Activated CD8-positive, alpha-beta memory T cell treated with anti-CD3 and anti-CD28 coated beads for 48 hours (primary cell): ENCODE data around the gene DGCR8.

Experiments
- DNase-seq, 3 experiments: peaks; one replicate each; pipeline ENCODE4 v3.0.0-alpha.2; 2020; ENCODE audit warnings: low read depth in 2 of 3, low spot score in 2 of 3

DGCR8 gene

DNA sequence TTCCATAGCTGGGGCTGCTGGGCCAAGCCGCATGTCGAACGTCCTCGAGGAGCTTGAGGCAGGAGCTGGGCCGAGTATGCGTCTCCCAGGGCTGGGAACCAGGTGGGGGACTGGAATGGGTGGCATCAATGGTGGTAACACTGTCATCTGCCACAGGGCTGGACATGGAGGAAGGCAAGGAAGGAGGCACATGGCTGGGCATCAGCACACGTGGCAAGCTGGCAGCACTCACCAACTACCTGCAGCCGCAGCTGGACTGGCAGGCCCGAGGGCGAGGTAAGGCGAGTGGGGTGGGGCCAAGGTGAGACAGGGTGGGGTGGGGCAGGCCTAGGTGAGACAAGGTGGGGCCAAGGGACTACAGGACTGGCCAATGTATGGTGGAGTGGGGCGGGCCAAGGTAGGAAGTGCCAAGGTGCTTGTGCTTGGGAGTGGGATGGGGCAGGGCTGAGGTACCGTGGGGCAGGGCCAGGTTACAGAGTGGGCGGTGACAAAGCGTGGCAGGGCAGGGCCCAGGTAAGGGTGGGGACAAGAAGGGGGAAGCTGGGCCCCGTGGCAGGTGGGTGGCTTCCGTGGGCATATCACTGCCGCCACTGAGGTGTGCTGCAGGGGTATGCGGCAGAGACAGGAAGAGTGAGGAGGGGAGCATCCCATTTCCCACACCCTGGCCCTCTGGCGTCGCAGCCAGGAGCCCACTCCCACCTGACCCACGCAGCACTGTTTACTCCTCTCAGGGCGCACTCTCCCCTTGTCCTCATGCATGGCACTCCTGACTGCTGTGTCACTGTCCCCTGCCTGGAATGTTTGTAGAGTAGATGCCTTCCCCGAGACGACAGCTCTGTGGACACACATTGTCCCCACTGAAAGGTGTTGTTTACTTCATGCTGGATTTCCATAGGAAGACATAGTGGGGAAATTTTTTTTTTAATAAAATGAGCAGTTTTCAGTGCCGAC, 27.5 kb upstream of the DGCR8 start:
- DNase-seq: no peak

GRCh38 chr22:20053407-20054033, 26.5 kb upstream of the DGCR8 start:
- no peak for DNase-seq

DNA sequence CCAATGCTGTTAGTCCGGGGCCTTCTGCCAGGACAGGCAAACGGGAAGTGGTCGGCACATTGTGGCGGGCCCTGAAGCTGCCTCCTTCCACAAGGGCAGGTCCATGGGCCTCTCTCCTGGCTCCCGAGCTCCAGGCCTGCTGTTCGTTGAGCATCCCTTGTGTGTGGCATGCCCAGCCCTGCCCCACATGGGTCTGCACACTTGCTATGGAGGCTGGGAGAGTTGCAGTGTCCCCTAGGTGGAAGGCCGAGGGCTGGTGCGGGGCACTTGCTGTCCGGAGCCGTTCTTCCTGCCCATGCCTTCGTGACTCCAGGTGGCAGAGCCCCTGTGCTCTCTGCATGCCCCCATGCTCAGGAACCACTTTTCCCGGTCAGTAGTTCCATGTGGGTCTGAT, 26.0 kb upstream of the DGCR8 start:
- DNase-seq: no peak

DNA sequence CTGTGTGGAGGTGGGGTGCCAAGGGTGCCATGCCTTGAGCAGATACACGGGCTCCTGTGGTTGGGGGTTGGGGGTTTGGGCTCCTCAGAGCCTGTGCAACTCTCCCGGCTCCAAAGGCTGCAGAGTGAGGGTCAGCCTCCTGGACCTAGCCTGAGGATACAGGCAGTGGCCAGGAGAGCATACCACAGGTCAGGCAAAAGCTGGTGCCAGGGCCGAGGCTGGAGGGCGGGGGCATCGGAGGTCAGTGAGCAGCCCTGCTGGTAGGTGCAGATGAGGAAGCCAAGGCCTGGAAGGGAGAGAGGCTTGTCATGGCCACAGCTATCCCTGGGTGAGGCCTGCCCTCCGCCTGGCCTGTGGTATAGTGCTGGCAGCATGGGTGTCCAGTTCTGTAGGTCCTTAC, 25.6 kb upstream of the DGCR8 start:
- DNase-seq: no peak

- DNase-seq: no peak
Observed at GRCh38 chr22:20055144-20055543, 24.9 kb upstream of the DGCR8 start.

DNA sequence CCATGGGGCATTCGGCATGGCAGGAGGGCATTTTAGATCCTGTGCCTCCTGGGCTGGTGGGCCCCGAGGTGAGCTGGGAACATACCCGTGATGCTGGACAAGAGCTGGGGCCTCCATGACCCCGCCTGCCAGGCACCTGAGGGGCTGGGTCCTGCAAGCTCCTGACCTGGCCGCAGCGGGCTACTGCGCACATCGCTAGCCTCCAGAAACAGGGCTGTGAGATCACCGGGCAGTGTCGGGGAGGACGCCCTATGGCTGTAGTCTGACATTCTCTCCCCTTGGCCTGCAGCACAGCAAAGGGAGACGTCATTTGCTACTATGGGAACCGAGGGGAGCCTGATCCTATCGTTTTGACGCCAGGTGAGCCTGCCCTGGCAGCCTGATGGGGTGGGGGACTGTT, 24.4 kb upstream of the DGCR8 start:
- DNase-seq: no peak

GRCh38 chr22:20056161-20056560, 23.9 kb upstream of the DGCR8 start:
- DNase-seq: no peak

DNA sequence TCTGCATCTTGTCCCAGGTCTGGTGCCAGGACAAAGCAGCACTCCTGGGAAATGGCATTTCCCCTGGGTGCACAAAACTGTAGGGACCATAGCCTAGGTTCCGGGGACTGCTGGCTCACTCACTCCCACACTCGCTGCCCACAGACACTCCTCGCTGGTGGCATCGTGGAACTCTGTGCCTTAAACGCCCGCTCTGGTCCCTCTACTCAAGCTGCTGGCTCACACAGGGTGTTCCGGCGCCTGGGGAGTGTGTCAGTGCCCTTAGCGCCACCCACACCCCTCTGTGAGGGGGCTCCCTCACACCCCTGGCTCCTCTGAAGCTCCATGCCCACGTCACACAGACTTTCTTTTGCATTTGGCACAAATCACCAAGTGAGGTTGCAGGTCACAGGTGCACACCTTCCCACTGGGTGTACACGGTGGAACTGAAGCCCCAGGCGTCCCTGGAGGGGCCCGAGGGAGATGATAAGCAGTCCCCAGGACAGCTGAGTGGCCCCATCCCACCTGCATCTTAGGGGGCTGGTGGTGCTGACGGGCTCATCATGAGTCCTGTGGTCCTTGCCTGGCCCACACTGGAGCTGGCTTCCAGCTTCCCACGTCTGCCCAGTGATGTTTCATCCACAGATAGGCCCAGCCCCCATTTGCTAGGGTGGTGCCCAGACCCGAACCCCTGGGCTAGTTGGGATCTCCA, 23.2 kb upstream of the DGCR8 start:
- no peak for DNase-seq

- DNase-seq: no peak
Observed at GRCh38 chr22:20057596-20058268, 22.3 kb upstream of the DGCR8 start.

DNA sequence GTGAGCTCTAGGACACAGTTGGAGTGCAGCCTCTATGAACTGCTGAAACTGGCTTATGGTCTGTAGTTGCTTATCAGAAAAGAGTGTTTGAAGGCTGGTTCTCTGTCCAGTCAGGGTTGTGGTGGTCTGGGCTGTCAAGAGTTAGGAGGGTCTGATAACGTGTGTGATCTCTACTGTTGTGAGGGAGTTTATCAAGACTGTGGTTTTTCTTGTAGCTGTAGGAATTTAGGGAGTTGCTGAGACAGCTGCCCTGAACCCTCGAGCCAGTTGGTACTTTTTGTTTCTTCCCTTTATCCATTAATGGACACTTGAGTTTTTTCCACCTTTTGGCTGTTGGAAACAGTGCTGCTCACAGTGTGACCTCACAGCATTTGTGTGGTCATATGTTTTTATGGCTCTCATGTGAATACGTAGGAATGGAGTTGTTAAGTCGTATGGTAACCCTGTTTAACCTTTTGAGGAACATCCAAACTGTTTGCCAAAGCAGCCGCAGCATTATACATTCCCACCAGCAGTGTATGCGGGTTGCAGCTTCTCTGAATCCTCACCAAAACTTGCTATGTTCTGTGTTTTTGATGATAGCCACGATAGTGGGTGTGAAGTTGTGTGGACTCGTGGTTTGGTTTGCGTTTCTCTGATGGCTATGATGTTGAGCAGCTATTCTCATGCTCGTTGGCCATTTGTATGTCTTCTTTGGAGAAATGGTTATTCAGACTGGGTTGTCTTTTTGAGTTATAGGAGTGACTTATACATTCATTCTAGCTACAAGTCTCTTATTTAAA, 20.9 kb upstream of the DGCR8 start:
- no peak for DNase-seq

DNA sequence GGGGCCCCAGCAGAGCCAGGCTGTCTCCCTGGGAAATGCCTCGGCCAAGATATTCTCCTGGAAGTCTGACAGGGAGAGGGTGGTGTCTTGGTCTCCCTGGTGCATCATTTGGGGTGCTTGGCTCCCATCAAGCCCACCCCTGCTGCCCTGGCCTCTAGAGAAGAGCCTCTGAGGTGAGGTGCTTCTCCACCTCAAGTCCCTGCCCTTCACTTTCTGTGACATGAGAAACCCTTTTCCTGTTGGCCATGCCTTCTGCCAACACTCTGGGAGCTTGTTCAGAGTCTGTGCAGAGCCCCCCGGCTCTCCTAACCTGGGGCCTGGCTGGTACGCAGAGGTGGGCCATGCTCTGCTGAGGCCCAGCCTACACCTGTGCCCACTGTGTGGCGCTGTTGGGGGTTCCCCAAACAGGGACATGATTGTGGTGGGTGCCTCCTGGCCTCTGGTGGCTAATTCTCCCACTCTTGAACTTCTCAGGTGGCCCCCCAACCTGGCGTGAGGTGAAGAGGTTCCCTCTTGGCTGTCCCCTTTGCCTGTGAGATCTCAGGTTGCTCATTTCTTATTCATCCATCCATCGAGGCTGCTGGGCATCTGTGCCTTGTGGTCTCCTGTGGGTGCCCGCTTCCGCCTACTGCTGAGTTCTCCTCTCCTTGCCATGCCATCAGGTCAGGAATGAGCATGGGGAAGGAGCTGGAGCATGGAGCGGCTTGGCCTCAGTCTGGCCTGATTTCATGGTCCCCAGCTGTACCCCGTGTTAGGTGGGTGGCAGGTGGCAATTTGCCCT, 19.2 kb upstream of the DGCR8 start:
- no peak for DNase-seq

DNA sequence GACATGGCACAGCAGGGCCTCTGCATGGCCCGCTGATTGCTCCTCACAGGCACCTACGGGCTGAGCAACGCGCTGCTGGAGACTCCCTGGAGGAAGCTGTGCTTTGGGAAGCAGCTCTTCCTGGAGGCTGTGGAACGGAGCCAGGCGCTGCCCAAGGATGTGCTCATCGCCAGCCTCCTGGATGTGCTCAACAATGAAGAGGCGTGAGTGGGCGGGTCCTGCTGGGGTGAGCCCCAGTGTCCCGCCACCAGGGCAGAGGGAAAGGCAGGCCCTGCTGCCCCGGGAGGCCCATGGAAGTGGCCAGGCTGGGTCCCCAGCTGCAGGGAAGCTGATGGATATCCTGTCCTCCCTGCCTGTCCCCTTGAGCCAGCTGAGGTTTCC, 18.6 kb upstream of the DGCR8 start:
- no peak for DNase-seq

- DNase-seq: no peak
Observed at GRCh38 chr22:20062043-20062765, 17.8 kb upstream of the DGCR8 start.

GRCh38 chr22:20062766-20063083, 17.3 kb upstream of the DGCR8 start:
- no peak for DNase-seq

DNA sequence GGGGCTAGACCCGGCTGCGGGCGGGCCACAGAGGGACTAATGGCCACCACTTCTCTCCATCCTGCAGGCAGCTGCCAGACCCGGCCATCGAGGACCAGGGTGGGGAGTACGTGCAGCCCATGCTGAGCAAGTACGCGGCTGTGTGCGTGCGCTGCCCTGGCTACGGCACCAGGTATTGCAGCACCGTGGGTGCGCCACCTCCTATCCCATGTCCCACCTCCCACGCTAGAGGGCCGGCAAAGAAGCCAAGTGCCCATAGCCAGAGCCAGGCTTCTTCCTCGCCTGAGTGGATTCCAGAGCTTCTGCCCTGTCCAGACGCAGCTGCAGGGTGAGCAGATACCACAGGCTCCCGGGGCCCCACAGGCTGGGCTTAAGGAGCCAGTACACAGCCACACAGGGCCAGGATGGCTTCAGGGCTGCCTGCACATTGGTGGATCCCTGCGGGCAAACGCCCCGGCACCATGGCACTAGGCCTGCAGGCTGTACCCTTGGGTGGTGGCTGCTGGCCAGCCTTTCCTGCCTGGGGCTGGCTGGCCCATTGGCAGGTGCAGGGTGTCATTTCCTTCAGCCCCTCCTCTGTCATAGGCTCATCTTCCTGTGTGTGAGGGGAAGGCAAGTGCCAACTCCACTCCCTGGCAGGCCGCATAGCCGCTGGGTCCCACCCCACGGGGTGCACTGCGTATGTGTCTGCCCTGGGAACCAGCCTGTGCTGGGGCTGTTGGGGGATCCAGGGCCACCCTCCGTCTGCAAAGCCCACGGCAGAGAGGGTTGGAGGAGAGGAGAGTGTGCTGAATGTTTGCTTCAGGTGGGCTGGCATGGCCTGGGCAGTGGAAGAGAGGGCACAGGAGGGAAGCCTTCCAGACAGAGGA, 16.5 kb upstream of the DGCR8 start:
- DNase-seq: no peak

GRCh38 chr22:20064140-20064480, 15.9 kb upstream of the DGCR8 start:
- DNase-seq: no peak

- no peak for DNase-seq
Observed at GRCh38 chr22:20064545-20065262, 15.3 kb upstream of the DGCR8 start.
